Measurements from ENCODE around the gene RYR3. TPM values are rescaled to one million over a fixed set of nuclear protein-coding genes. Genes with fewer than 3 reads are reported as not detected.

The RYR3 gene
- total and polyA plus RNA-seq, 5 experiments from 2014 or later, result 0.17 to 0.22 TPM; not detected in 3

GRCh38 chr15:33865416-33865815 is 554.6 kb downstream of the RYR3 start:
- DNase-seq, result no peak
- H3K4me1 Mint-ChIP-seq, result peaks cover 0 to 7% (median 0%) of the 10 kb centered on the region in 4 donors
- H3K27me3 Mint-ChIP-seq, result no peaks in the 10 kb centered on the region
- no peak overlapping the region for H3K4me3 Mint-ChIP-seq
- ATAC-seq, result no peak
- no peaks in the 10 kb centered on the region for H3K9me3 Mint-ChIP-seq
- POLR2A ChIA-PET, result no interaction called here
- H3K27ac Mint-ChIP-seq, result no peak overlapping the region
- H3K36me3 Mint-ChIP-seq, result peaks cover 12 to 53% (median 34%) of the 10 kb centered on the region in 3 donors

- no peak for DNase-seq
- no peaks in the 10 kb centered on the region for H3K9me3 Mint-ChIP-seq
- peaks cover 12 to 53% (median 34%) of the 10 kb centered on the region in 3 donors for H3K36me3 Mint-ChIP-seq
- no peak for ATAC-seq
- POLR2A ChIA-PET, result no interaction called here
- H3K4me3 Mint-ChIP-seq, result no peak overlapping the region
- H3K27ac Mint-ChIP-seq, result no peak overlapping the region
- peaks cover 0 to 7% (median 0%) of the 10 kb centered on the region in 4 donors for H3K4me1 Mint-ChIP-seq
- no peaks in the 10 kb centered on the region for H3K27me3 Mint-ChIP-seq
Measured at GRCh38 chr15:33866101-33866737, 555.5 kb downstream of the RYR3 start.

GRCh38 chr15:33871980-33872379 is 561.2 kb downstream of the RYR3 start:
- no peak overlapping the region for H3K4me3 Mint-ChIP-seq
- no peaks in the 10 kb centered on the region for H3K27me3 Mint-ChIP-seq
- no peak overlapping the region for H3K27ac Mint-ChIP-seq
- DNase-seq (no peak), ATAC-seq (no peak)
- POLR2A ChIA-PET, result no interaction called here
- H3K9me3 Mint-ChIP-seq, result no peaks in the 10 kb centered on the region
- peaks cover 6 to 28% (median 18%) of the 10 kb centered on the region in 3 donors for H3K36me3 Mint-ChIP-seq
- peaks cover 0 to 7% (median 0%) of the 10 kb centered on the region in 4 donors for H3K4me1 Mint-ChIP-seq

- Mint-ChIP-seq H3K9me3 (no peaks in the 10 kb centered on the region), H3K4me3 (no peak overlapping the region), H3K36me3 (peaks cover 5 to 23% (median 14%) of the 10 kb centered on the region in 3 donors), H3K27ac (peak overlapping the region in 1 of 10 donors; percentile 21), H3K4me1 (peaks cover 0 to 7% (median 0%) of the 10 kb centered on the region in 4 donors), H3K27me3 (no peaks in the 10 kb centered on the region)
- POLR2A ChIA-PET, result no interaction called here
- DNase-seq (no peak), ATAC-seq (no peak)
Measured at GRCh38 chr15:33872416-33873106, 561.8 kb downstream of the RYR3 start.

- no peak for DNase-seq
- POLR2A ChIA-PET, result no interaction called here
- no peak overlapping the region for H3K4me3 Mint-ChIP-seq
Measured at GRCh38 chr15:33874156-33874555, 563.4 kb downstream of the RYR3 start.

GRCh38 chr15:33882921-33883320 is 572.2 kb downstream of the RYR3 start:
- Mint-ChIP-seq H3K4me3 (no peak overlapping the region), H3K4me1 (no peaks in the 10 kb centered on the region), H3K9me3 (peaks cover 0 to 10% (median 7%) of the 10 kb centered on the region in 9 donors), H3K36me3 (peaks cover 0 to 13% (median 0%) of the 10 kb centered on the region in 3 donors), H3K27ac (peak overlapping the region in 1 of 10 donors; percentile 32), H3K27me3 (no peaks in the 10 kb centered on the region)
- ATAC-seq (no peak), DNase-seq (no peak)
- POLR2A ChIA-PET, result no interaction called here

More at GRCh38 chr15:33874156-33874555, 563.4 kb downstream of the RYR3 start:
- Mint-ChIP-seq H3K9me3 (no peaks in the 10 kb centered on the region), H3K36me3 (peaks cover 5 to 16% (median 13%) of the 10 kb centered on the region in 3 donors), H3K27me3 (no peaks in the 10 kb centered on the region), H3K4me1 (peaks cover 0 to 7% (median 0%) of the 10 kb centered on the region in 4 donors), H3K27ac (no peak overlapping the region)
- no peak for ATAC-seq

GRCh38 chr15:33888176-33888575 is 577.4 kb downstream of the RYR3 start:
- ATAC-seq (no peak), DNase-seq (no peak)
- POLR2A ChIA-PET, result no interaction called here
- Mint-ChIP-seq H3K36me3 (peaks cover 0 to 18% (median 9%) of the 10 kb centered on the region in 3 donors), H3K4me1 (peaks cover 0 to 2% (median 0%) of the 10 kb centered on the region in 4 donors), H3K27me3 (no peaks in the 10 kb centered on the region), H3K27ac (no peak overlapping the region), H3K4me3 (no peak overlapping the region), H3K9me3 (peaks cover 4 to 11% (median 8%) of the 10 kb centered on the region in 9 donors)

GRCh38 chr15:33894193-33894592 is 583.4 kb downstream of the RYR3 start:
- Mint-ChIP-seq H3K27ac (no peak overlapping the region), H3K27me3 (no peaks in the 10 kb centered on the region), H3K4me1 (peaks cover 0 to 3% (median 1%) of the 10 kb centered on the region in 4 donors), H3K4me3 (no peak overlapping the region), H3K36me3 (peaks cover 2 to 8% (median 5%) of the 10 kb centered on the region in 3 donors), H3K9me3 (peaks cover 0 to 12% (median 0%) of the 10 kb centered on the region in 9 donors)
- DNase-seq (no peak), ATAC-seq (no peak)
- POLR2A ChIA-PET, result no interaction called here

GRCh38 chr15:33902043-33902442 is 591.3 kb downstream of the RYR3 start:
- H3K9me3 Mint-ChIP-seq, result peaks cover 0 to 12% (median 0%) of the 10 kb centered on the region in 9 donors
- no peak overlapping the region for H3K27ac Mint-ChIP-seq
- no peak overlapping the region for H3K4me3 Mint-ChIP-seq
- peaks cover 0 to 2% (median under 1%) of the 10 kb centered on the region in 4 donors for H3K4me1 Mint-ChIP-seq
- H3K36me3 Mint-ChIP-seq, result peaks cover 0 to 14% (median 5%) of the 10 kb centered on the region in 3 donors
- DNase-seq, result no peak
- POLR2A ChIA-PET, result no interaction called here
- ATAC-seq, result no peak
- no peaks in the 10 kb centered on the region for H3K27me3 Mint-ChIP-seq

GRCh38 chr15:33903661-33904060 is 592.9 kb downstream of the RYR3 start:
- H3K27ac Mint-ChIP-seq, result no peak overlapping the region

GRCh38 chr15:33907326-33907725 is 596.6 kb downstream of the RYR3 start:
- H3K27ac Mint-ChIP-seq, result no peak overlapping the region
- POLR2A ChIA-PET, result no interaction called here
- ATAC-seq, result no peak
- no peak overlapping the region for H3K4me3 Mint-ChIP-seq
- H3K27me3 Mint-ChIP-seq, result no peaks in the 10 kb centered on the region
- peaks cover 0 to 6% (median under 1%) of the 10 kb centered on the region in 4 donors for H3K4me1 Mint-ChIP-seq
- DNase-seq, result no peak
- H3K9me3 Mint-ChIP-seq, result peaks cover 0 to 2% (median 0%) of the 10 kb centered on the region in 9 donors
- H3K36me3 Mint-ChIP-seq, result peaks cover 0 to 5% (median 4%) of the 10 kb centered on the region in 3 donors

More at GRCh38 chr15:33903661-33904060, 592.9 kb downstream of the RYR3 start:
- DNase-seq (no peak), ATAC-seq (no peak)
- H3K27me3 Mint-ChIP-seq, result no peaks in the 10 kb centered on the region
- peaks cover 0 to 12% (median 0%) of the 10 kb centered on the region in 9 donors for H3K9me3 Mint-ChIP-seq
- POLR2A ChIA-PET, result no interaction called here
- H3K36me3 Mint-ChIP-seq, result peaks cover 0 to 14% (median 5%) of the 10 kb centered on the region in 3 donors
- peaks cover 0 to 2% (median under 1%) of the 10 kb centered on the region in 4 donors for H3K4me1 Mint-ChIP-seq
- no peak overlapping the region for H3K4me3 Mint-ChIP-seq

GRCh38 chr15:33908406-33908805 is 597.6 kb downstream of the RYR3 start:
- Mint-ChIP-seq H3K9me3 (no peaks in the 10 kb centered on the region), H3K27me3 (no peaks in the 10 kb centered on the region), H3K4me3 (no peak overlapping the region), H3K4me1 (peaks cover 0 to 6% (median under 1%) of the 10 kb centered on the region in 4 donors), H3K27ac (no peak overlapping the region), H3K36me3 (no peaks in the 10 kb centered on the region)
- ATAC-seq (no peak), DNase-seq (no peak)
- POLR2A ChIA-PET, result no interaction called here

- peaks cover 0 to 6% (median 4%) of the 10 kb centered on the region in 4 donors for H3K4me1 Mint-ChIP-seq
- H3K27me3 Mint-ChIP-seq, result no peaks in the 10 kb centered on the region
- no peaks in the 10 kb centered on the region for H3K36me3 Mint-ChIP-seq
- POLR2A ChIA-PET, result no interaction called here
- no peak overlapping the region for H3K4me3 Mint-ChIP-seq
- DNase-seq (no peak), ATAC-seq (no peak)
- no peak overlapping the region for H3K27ac Mint-ChIP-seq
- H3K9me3 Mint-ChIP-seq, result no peaks in the 10 kb centered on the region
Measured at GRCh38 chr15:33910741-33911140, 600.0 kb downstream of the RYR3 start.
